Endothelial cell of umbilical vein (primary cell): Measurements from ENCODE around the gene EYS. TPM values are rescaled to one million over a fixed set of nuclear protein-coding genes. Genes with fewer than 3 reads are reported as not detected.

Source experiments
- BruUV-seq: library from RNA; stranded (reverse); fragments of 400-500 nt; replicated peaks from 2 replicates; lab custom pipeline; 2021; lab: Mats Ljungman, UMichigan
- CTCF ChIA-PET: fragments of 300-600, 350-600 bp; sonication (Branson Sonifier 250); formaldehyde crosslinking; loops from one replicate; lab custom pipeline; 2021; ENCODE audit warnings: antibody characterized with exemption, inconsistent platforms; lab: Charles Lee
- POLR2A ChIA-PET: fragments of 300-600, 350-600 bp; sonication (Branson Sonifier 250); formaldehyde crosslinking; loops from one replicate; lab custom pipeline; 2021; ENCODE audit warnings: antibody characterized with exemption, inconsistent platforms; lab: Charles Lee
- DNase-seq: peaks from one replicate; pipeline ENCODE4 v3.0.0-alpha.2; 2011; ENCODE audit warnings: low read depth, low spot score
- FAIRE-seq: peaks from 2 replicates; lab custom pipeline; 2011; peaks lifted over from hg19 to GRCh38; lab: Jason Lieb, UNC
- H2AFZ ChIP-seq: 2 replicates; pipeline ENCODE4 v1.6.0; 2012; ENCODE audit warnings: low read depth, low read length, control low read depth, inconsistent platforms
- H3K27ac ChIP-seq: 2 replicates; pipeline ENCODE4 v1.5.1; 2011; ENCODE audit warnings: low read depth, mild to moderate bottlenecking, control low read depth, low read length, moderate library complexity; ENCODE audit not compliant: insufficient read depth
- H3K27me3 ChIP-seq, 2 experiments: 2 replicates each; pipeline versions ENCODE4 v1.6.0 to v1.6.1; 2011; ENCODE audit warnings: low read length in 2 of 2, mixed read lengths in 1 of 2; ENCODE audit not compliant: control insufficient read depth in 2 of 2, insufficient read depth in 2 of 2
- H3K36me3 ChIP-seq, 2 experiments: 2 replicates in 1 of 2; 3 replicates in 1 of 2; pipeline ENCODE4 v1.5.1; 2011; ENCODE audit warnings: low read length in 2 of 2, mild to moderate bottlenecking in 1 of 2, moderate library complexity in 1 of 2; ENCODE audit not compliant: control insufficient read depth in 2 of 2, insufficient read depth in 2 of 2; ENCODE audit errors: extremely low read depth in 1 of 2
- H3K4me1 ChIP-seq: 3 replicates; pipeline ENCODE4 v1.5.1; 2011; ENCODE audit warnings: mild to moderate bottlenecking, low read length; ENCODE audit not compliant: control insufficient read depth, insufficient read depth; ENCODE audit errors: extremely low read depth
- H3K4me2 ChIP-seq: 2 replicates; pipeline ENCODE4 v1.6.1; 2011; ENCODE audit warnings: low read length, control low read depth, mixed read lengths; ENCODE audit not compliant: insufficient read depth
- H3K4me3 ChIP-seq, 3 experiments: fragments of 200-600 bp in 1 of 3; sonication (generic), shearing (Covaris generic) in 1 of 3; replicated peaks in 1 of 3; 2 replicates each; pipeline ENCODE4 v1.5.1; 2011 to 2016; ENCODE audit warnings: control low read depth in 3 of 3, low read length in 3 of 3, mild to moderate bottlenecking in 2 of 3, inconsistent platforms in 1 of 3, low read depth in 1 of 3, moderate library complexity in 1 of 3; ENCODE audit not compliant: insufficient read depth in 1 of 3
- H3K79me2 ChIP-seq: 2 replicates; pipeline ENCODE4 v1.6.0; 2012; ENCODE audit warnings: low read length, inconsistent platforms; ENCODE audit not compliant: control insufficient read depth, insufficient read depth
- H3K9ac ChIP-seq: replicated peaks from 2 replicates; pipeline ENCODE3; 2011; ENCODE audit warnings: low read length, control low read depth; ENCODE audit not compliant: insufficient read depth; ENCODE audit errors: extremely low read depth
- H3K9me1 ChIP-seq: replicated peaks from 3 replicates; pipeline ENCODE4 v1.6.0; 2011; ENCODE audit warnings: mild to moderate bottlenecking, low read length; ENCODE audit not compliant: control insufficient read depth, insufficient read depth; ENCODE audit errors: extremely low read depth
- H3K9me3 ChIP-seq: replicated peaks from 2 replicates; pipeline ENCODE4 v1.5.1; 2012; ENCODE audit warnings: low read length, inconsistent platforms; ENCODE audit not compliant: control insufficient read depth, insufficient read depth
- H4K20me1 ChIP-seq: replicated peaks from 2 replicates; pipeline ENCODE3; 2011; ENCODE audit warnings: mild to moderate bottlenecking, low read length; ENCODE audit not compliant: control insufficient read depth, insufficient read depth; ENCODE audit errors: extremely low read depth
- EZH2 ChIP-seq: IDR thresholded peaks from 2 replicates; pipeline ENCODE4 v1.6.1; 2012; ENCODE audit warnings: borderline replicate concordance, low read depth, mild to moderate bottlenecking, moderate library complexity, low read length, inconsistent platforms; ENCODE audit not compliant: severe bottlenecking
- FOS ChIP-seq: IDR thresholded peaks from 2 replicates; pipeline ENCODE4 v1.6.1; 2011; ENCODE audit warnings: mild to moderate bottlenecking, low read length, moderate library complexity, borderline replicate concordance; ENCODE audit not compliant: insufficient read depth
- GATA2 ChIP-seq: IDR thresholded peaks from 2 replicates; pipeline ENCODE4 v1.7.0; 2011; ENCODE audit warnings: low read depth, mild to moderate bottlenecking, moderate library complexity, mixed read lengths, low read length; ENCODE audit not compliant: insufficient read length, insufficient read depth
- JUN ChIP-seq: IDR thresholded peaks from 2 replicates; pipeline ENCODE4 v1.6.1; 2011; ENCODE audit warnings: borderline replicate concordance, low read depth; ENCODE audit not compliant: insufficient read length, insufficient read depth
- MYC ChIP-seq: IDR thresholded peaks from one replicate; pipeline ENCODE4 v1.6.1; 2011; ENCODE audit warnings: mild to moderate bottlenecking, low read depth, low read length
- POLR2A ChIP-seq: IDR thresholded peaks from 2 replicates; pipeline ENCODE4 v1.6.1; 2012; ENCODE audit warnings: low read depth, mild to moderate bottlenecking, control low read depth, low read length
- POLR2AphosphoS5 ChIP-seq: IDR thresholded peaks from 2 replicates; pipeline ENCODE4 v1.6.1; 2012; ENCODE audit warnings: low read depth, mild to moderate bottlenecking, control low read depth, low read length, moderate library complexity; ENCODE audit not compliant: insufficient read depth
- dilution Hi-C: fragments of 300-500 bp; cut with MboI; formaldehyde crosslinking; loops from one replicate; pipeline ENCODE4 v1.15.0; 2019; ENCODE audit warnings: low sequenced_read_pairs; ENCODE audit not compliant: extremely low pct_ligation_motif_present
- intact Hi-C: fragments of 100-400 bp; cut with micrococcal nuclease; formaldehyde crosslinking; loops from one replicate; pipeline ENCODE4 v1.10.0; 2022
- polyA plus RNA-seq, 4 experiments: library from polyadenylated mRNA; depleted of rRNA in 3 of 4; stranded (reverse) in 3 of 4; unstranded in 1 of 4; fragments of >200 nt; gene quantifications; 2 replicates each; pipeline versions ENCODE4 v1.2.1 to v1.2.3, GENCODE V29; 2011 to 2012; ENCODE audit warnings: missing spikeins in 1 of 4
- total RNA-seq: library from RNA; stranded (reverse); gene quantifications from 2 replicates; pipeline ENCODE4 v1.2.3, GENCODE V29; 2021
- TF ChIP-seq, protein P1 (sequence below): IDR thresholded peaks from 2 replicates; pipeline ENCODE4 v1.6.1; 2011; ENCODE audit not compliant: insufficient read depth, insufficient read length
- TF ChIP-seq, protein P2 (sequence below), 2 donors: IDR thresholded peaks; 1 replicate in 1 of 2; 2 replicates in 1 of 2; pipeline ENCODE4 v1.5.1; 2011; ENCODE audit warnings: low read length in 2 of 2, mild to moderate bottlenecking in 2 of 2, moderate library complexity in 2 of 2, control low read depth in 1 of 2, inconsistent platforms in 1 of 2, low read depth in 1 of 2; ENCODE audit not compliant: insufficient read depth in 1 of 2; ENCODE audit errors: extremely low read depth in 1 of 2

EYS gene
- total and polyA plus RNA-seq, 2 donors (not counting 3 experiments of a cell fraction or from before 2014, with no cell fraction given), result 0.01 to 0.27 TPM

- H4K20me1 ChIP-seq, result no peaks in the 10 kb centered on the region
- H3K9me3 ChIP-seq, result no peaks in the 10 kb centered on the region
- no peaks in the 10 kb centered on the region for H3K79me2 ChIP-seq
- no peaks in the 10 kb centered on the region for H3K36me3 ChIP-seq
- no peaks in the 10 kb centered on the region for H3K4me1 ChIP-seq
- ChIA-PET POLR2A (no interaction called here), CTCF (no interaction called here)
- H3K9me1 ChIP-seq, result no peaks in the 10 kb centered on the region
- H3K27me3 ChIP-seq, result no peaks in the 10 kb centered on the region
- dilution Hi-C loops (no loop called here), intact Hi-C loops (no loop called here)
- H3K27ac ChIP-seq, result no peak overlapping the region
- no peak overlapping the region for H3K4me3 ChIP-seq
- FAIRE-seq, result no peak
- no peak overlapping the region for H2AFZ ChIP-seq
- TF ChIP-seq JUN (no peak), POLR2AphosphoS5 (no peak), POLR2A (no peak), EZH2 (no peak), FOS (no peak), GATA2 (no peak), MYC (no peak)
- TF ChIP-seq, protein P1, sequence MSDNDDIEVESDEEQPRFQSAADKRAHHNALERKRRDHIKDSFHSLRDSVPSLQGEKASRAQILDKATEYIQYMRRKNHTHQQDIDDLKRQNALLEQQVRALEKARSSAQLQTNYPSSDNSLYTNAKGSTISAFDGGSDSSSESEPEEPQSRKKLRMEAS, result no peak
- TF ChIP-seq, protein P2, sequence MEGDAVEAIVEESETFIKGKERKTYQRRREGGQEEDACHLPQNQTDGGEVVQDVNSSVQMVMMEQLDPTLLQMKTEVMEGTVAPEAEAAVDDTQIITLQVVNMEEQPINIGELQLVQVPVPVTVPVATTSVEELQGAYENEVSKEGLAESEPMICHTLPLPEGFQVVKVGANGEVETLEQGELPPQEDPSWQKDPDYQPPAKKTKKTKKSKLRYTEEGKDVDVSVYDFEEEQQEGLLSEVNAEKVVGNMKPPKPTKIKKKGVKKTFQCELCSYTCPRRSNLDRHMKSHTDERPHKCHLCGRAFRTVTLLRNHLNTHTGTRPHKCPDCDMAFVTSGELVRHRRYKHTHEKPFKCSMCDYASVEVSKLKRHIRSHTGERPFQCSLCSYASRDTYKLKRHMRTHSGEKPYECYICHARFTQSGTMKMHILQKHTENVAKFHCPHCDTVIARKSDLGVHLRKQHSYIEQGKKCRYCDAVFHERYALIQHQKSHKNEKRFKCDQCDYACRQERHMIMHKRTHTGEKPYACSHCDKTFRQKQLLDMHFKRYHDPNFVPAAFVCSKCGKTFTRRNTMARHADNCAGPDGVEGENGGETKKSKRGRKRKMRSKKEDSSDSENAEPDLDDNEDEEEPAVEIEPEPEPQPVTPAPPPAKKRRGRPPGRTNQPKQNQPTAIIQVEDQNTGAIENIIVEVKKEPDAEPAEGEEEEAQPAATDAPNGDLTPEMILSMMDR (IDR thresholded peaks at IDR 0.05; ENCODE audit: extremely low read depth in 1 of 2, insufficient read depth in 1 of 2, low read depth in 1 of 2, low read length in 2 of 2), result no peak
- no peak overlapping the region for H3K9ac ChIP-seq
- DNase-seq, result no peak
- no TSS peak for BruUV-seq
- no peak overlapping the region for H3K4me2 ChIP-seq
These were observed 182.8 kb downstream of the EYS start for GRCh38 chr6:65524232-65524631.
